Upper lobe of right lung (tissue), 1 donor: ENCODE data around the gene RABGEF1. TPM values are rescaled to one million over a fixed set of nuclear protein-coding genes. Genes with fewer than 3 reads are reported as not detected.
"Not testable (repeated sequence)": the region's sequence is repeated elsewhere in the genome, so short reads cannot be mapped to it uniquely, and the experiment has no call there.

ENCODE experiments used
- ATAC-seq: fragments of 200-7000 bp; cut with Tn5 transposase; one replicate; pipeline ENCODE4 v1.9.1; 2020; ENCODE audit warnings: mild to moderate bottlenecking, moderate library complexity
- DNase-seq: peaks from one replicate; pipeline ENCODE4 v3.0.0-alpha.2; 2020
- H3K27ac ChIP-seq: fragments of 200-600 bp; one replicate; pipeline ENCODE4 v1.8.0; 2022
- H3K27me3 ChIP-seq: fragments of 200-600 bp; one replicate; pipeline ENCODE4 v1.8.0; 2022; ENCODE audit warnings: mild to moderate bottlenecking
- H3K36me3 ChIP-seq: fragments of 200-600 bp; one replicate; pipeline ENCODE4 v1.8.0; 2022
- H3K4me1 ChIP-seq: fragments of 200-600 bp; one replicate; pipeline ENCODE4 v1.8.0; 2022
- H3K4me3 ChIP-seq: fragments of 200-600 bp; one replicate; pipeline ENCODE4 v1.8.0; 2022; ENCODE audit warnings: mild to moderate bottlenecking
- H3K9me3 ChIP-seq: fragments of 200-600 bp; one replicate; pipeline ENCODE4 v1.8.0; 2022
- CTCF ChIP-seq: fragments of 200-600 bp; IDR thresholded peaks from one replicate; pipeline ENCODE4 v1.8.0; 2022; ENCODE audit warnings: antibody characterized with exemption
- intact Hi-C: fragments of 100-400 bp; cut with DNase I; formaldehyde crosslinking; loops from one replicate; pipeline ENCODE4 v1.11.0; 2022
- total RNA-seq: library from RNA; stranded (reverse); fragmentation: NEBNext Ultra II Directional; extraction: Animal tissue kit (Norgen Biotek cat#: 25700); gene quantifications from one replicate; pipeline ENCODE4 v1.2.1, GENCODE V29; 2021
- donor health status: DM: no; HTN: yes; CAD: no; lungs with severe emphysema.

The RABGEF1 gene
- total RNA-seq, 1 donor from 2014 or later = 23.1 TPM

- no peak overlapping the region for H3K27ac ChIP-seq
- intact Hi-C loops = no loop called here
- no peak for ATAC-seq
These were observed 25.5 kb downstream of the RABGEF1 start for GRCh38 chr7:66766041-66766440.

GRCh38 chr7:66767486-66767885, 27.0 kb downstream of the RABGEF1 start:
- intact Hi-C loops, DNase-seq, H3K4me1 ChIP-seq, H3K4me3 ChIP-seq, H3K27me3 ChIP-seq, H3K27ac ChIP-seq, H3K36me3 ChIP-seq, H3K9me3 ChIP-seq: not testable (repeated sequence)
- peak; percentile 15 for ATAC-seq

More at GRCh38 chr7:66766041-66766440, 25.5 kb downstream of the RABGEF1 start:
- no peak for TF ChIP-seq CTCF
- no peak for DNase-seq
- Histone ChIP-seq H3K27me3 (no peaks in the 10 kb centered on the region), H3K9me3 (no peaks in the 10 kb centered on the region), H3K4me3 (no peak overlapping the region), H3K4me1 (no peaks in the 10 kb centered on the region), H3K36me3 (no peaks in the 10 kb centered on the region)

- no peak overlapping the region for H3K27ac ChIP-seq
- no peaks in the 10 kb centered on the region for H3K9me3 ChIP-seq
- intact Hi-C loops = no loop called here
- H3K4me3 ChIP-seq = no peak overlapping the region
- TF ChIP-seq CTCF = no peak
- ATAC-seq (no peak), DNase-seq (no peak)
- peaks cover 11% of the 10 kb centered on the region for H3K36me3 ChIP-seq
- no peaks in the 10 kb centered on the region for H3K27me3 ChIP-seq
- no peaks in the 10 kb centered on the region for H3K4me1 ChIP-seq
These were observed 28.6 kb downstream of the RABGEF1 start for GRCh38 chr7:66768865-66769832.

- Histone ChIP-seq H3K36me3 (peaks cover 19% of the 10 kb centered on the region), H3K4me3 (no peak overlapping the region), H3K27me3 (no peaks in the 10 kb centered on the region), H3K27ac (no peak overlapping the region), H3K9me3 (no peaks in the 10 kb centered on the region), H3K4me1 (no peaks in the 10 kb centered on the region)
- ATAC-seq = no peak
- no peak for TF ChIP-seq CTCF
- intact Hi-C loops = no loop called here
- DNase-seq = no peak
These were observed 29.4 kb downstream of the RABGEF1 start for GRCh38 chr7:66769833-66770512.

GRCh38 chr7:66771795-66772194, 31.3 kb downstream of the RABGEF1 start:
- Histone ChIP-seq H3K36me3 (peaks cover 37% of the 10 kb centered on the region), H3K4me1 (no peaks in the 10 kb centered on the region), H3K27me3 (no peaks in the 10 kb centered on the region), H3K9me3 (no peaks in the 10 kb centered on the region), H3K27ac (no peak overlapping the region), H3K4me3 (no peak overlapping the region)
- intact Hi-C loops = no loop called here
- DNase-seq (no peak), ATAC-seq (no peak)
- no peak for TF ChIP-seq CTCF

GRCh38 chr7:66773744-66774143, 33.2 kb downstream of the RABGEF1 start:
- H3K9me3 ChIP-seq, DNase-seq, H3K4me1 ChIP-seq, intact Hi-C loops, ATAC-seq, H3K27me3 ChIP-seq, H3K4me3 ChIP-seq, H3K27ac ChIP-seq: not testable (repeated sequence)
- H3K36me3 ChIP-seq = peaks cover 56% of the 10 kb centered on the region

GRCh38 chr7:66776383-66776782, 35.9 kb downstream of the RABGEF1 start:
- DNase-seq, H3K9me3 ChIP-seq, ATAC-seq, H3K27ac ChIP-seq, H3K4me3 ChIP-seq, H3K27me3 ChIP-seq, H3K4me1 ChIP-seq, intact Hi-C loops: not testable (repeated sequence)
- H3K36me3 ChIP-seq = peaks cover 68% of the 10 kb centered on the region
